Measurements from ENCODE around the gene ZBTB5. TPM values are rescaled to one million over a fixed set of nuclear protein-coding genes. Genes with fewer than 3 reads are reported as not detected.

The ZBTB5 gene
- total and polyA plus RNA-seq, 2 of the 13 experiments (the other 11 are each of a cell fraction or from before 2014, with no cell fraction given) = 12.5 to 20.5 TPM

GRCh38 chr9:37508834-37509206, 43.6 kb upstream of the ZBTB5 start:
- CTCF ChIA-PET (ENCODE audit: low intra/inter-chr PET ratio, low total read pairs) = no interaction called here
- WGBS (ENCODE audit: low lambda C conversion rate) = 94% methylated on average over 2 of the region's 3 CpGs
- no peak for TF ChIP-seq PRDM15 (CRISPR knock-in tag; IDR thresholded peaks at IDR 0.05)
- TF ChIP-seq ZBTB10 (CRISPR knock-in tag; IDR thresholded peaks at IDR 0.05; ENCODE audit: borderline replicate concordance) = no peak
- TF ChIP-seq SP1 (IDR thresholded peaks at IDR 0.05) = no peak
- TF ChIP-seq SP1 (CRISPR knock-in tag; IDR thresholded peaks at IDR 0.05) = 0 out of 2 replicates have a peak, but pooled peaks have one; percentile 15
- TF ChIP-seq KAT7 (CRISPR knock-in tag; IDR thresholded peaks at IDR 0.05; ENCODE audit: borderline replicate concordance) = 0 out of 2 replicates have a peak, but pooled peaks have one; percentile 18
- no peak for TF ChIP-seq NFKBIZ (CRISPR knock-in tag; IDR thresholded peaks at IDR 0.05)
- TF ChIP-seq KDM2A (CRISPR knock-in tag; IDR thresholded peaks at IDR 0.05; ENCODE audit: borderline replicate concordance, low read depth) = 0 out of 2 replicates have a peak, but pooled peaks have one; percentile 8
- TF ChIP-seq RELA (CRISPR knock-in tag; IDR thresholded peaks at IDR 0.05) = no peak
- TF ChIP-seq PBX2 (CRISPR knock-in tag; IDR thresholded peaks at IDR 0.05) = no peak
- no peak for TF ChIP-seq SRSF9 (IDR thresholded peaks at IDR 0.05; ENCODE audit: borderline replicate concordance, insufficient read depth, low read depth, low read length, poor library complexity, severe bottlenecking)
- no peak for TF ChIP-seq TBP (CRISPR knock-in tag; IDR thresholded peaks at IDR 0.05)
- TF ChIP-seq PHF8 (CRISPR knock-in tag; IDR thresholded peaks at IDR 0.05) = no peak
- TF ChIP-seq CTCF (CRISPR knock-in tag; IDR thresholded peaks at IDR 0.05) = peak; percentile 49
- TF ChIP-seq ZNF614 (CRISPR knock-in tag; IDR thresholded peaks at IDR 0.05; ENCODE audit: borderline replicate concordance) = 0 out of 2 replicates have a peak, but pooled peaks have one; percentile 20
- TF ChIP-seq MED13 (CRISPR knock-in tag; IDR thresholded peaks at IDR 0.05) = no peak
- TF ChIP-seq ZNF253 (CRISPR knock-in tag; IDR thresholded peaks at IDR 0.05; ENCODE audit: borderline replicate concordance) = no peak

More at GRCh38 chr9:37508834-37509206, 43.6 kb upstream of the ZBTB5 start:
- no peaks in the 10 kb centered on the region for H3K27me3 ChIP-seq (ENCODE audit: control insufficient read depth in 1 of 2, insufficient read depth in 2 of 2, low read length in 2 of 2)
- POLR2A ChIA-PET = interaction anchor here (1.1 to 2.1 kb wide), 3 partner anchors 9 to 83 kb away, joined by 3 to 16 read pairs (median 4); partner anchors contain the start of genes POLR1E and TOMM5
- ATAC-seq = no peak
- FAIRE-seq = no peak
- DNase-seq (ENCODE audit: low spot score) = no peak
- H3K9ac ChIP-seq (ENCODE audit: insufficient read depth, low read depth, low read length) = peak overlapping the region; percentile 48
- H3K27ac ChIP-seq (ENCODE audit: extremely low read length, insufficient read depth, low read length) = peak overlapping the region; percentile 87
- no TSS peak for BruUV-seq (replicated peaks)
- peak overlapping the region in 1 of 3 experiments; percentile 45; a peak in 2 of 6 replicates for H3K4me3 ChIP-seq (replicated peaks in 1 of 3; ENCODE audit: insufficient read depth in 1 of 3, low read depth in 2 of 3, low read length in 3 of 3)
- in situ Hi-C loops (cut with HindIII; ENCODE audit: extremely low pct_ligation_motif_present, low pct_unique_long_range_greater_than_20kb) = no loop called here
- H3K4me2 ChIP-seq (ENCODE audit: low read depth, low read length) = peak overlapping the region; percentile 49
- no peaks in the 10 kb centered on the region for H4K20me1 ChIP-seq (ENCODE audit: insufficient read depth, low read length)
- H3K9me3 ChIP-seq (ENCODE audit: low read length) = no peaks in the 10 kb centered on the region
- no peak overlapping the region for H2AFZ ChIP-seq (ENCODE audit: low read length)
- intact Hi-C loops (cut with micrococcal nuclease; ENCODE audit: unreplicated experiment) = no loop called here
- H3K36me3 ChIP-seq (replicated peaks in 1 of 2; ENCODE audit: control insufficient read depth in 1 of 2, insufficient read depth in 2 of 2, low read length in 2 of 2) = peaks cover 2 to 5% of the 10 kb centered on the region in 2 experiments; a peak in 4 of 5 replicates
- H3K4me1 ChIP-seq (ENCODE audit: insufficient read depth, low read length) = peaks cover 44% of the 10 kb centered on the region
- H3K79me2 ChIP-seq (ENCODE audit: insufficient read depth, low read length) = no peaks in the 10 kb centered on the region

Data from HepG2 (cell line).